CD4-positive, alpha-beta T cell treated with Interleukin-6 for 4 hours (primary cell): ENCODE results near the gene BEND5.

Experiments used
- DNase-seq: peaks from one replicate; pipeline ENCODE4 v3.0.0-alpha.2; 2020; ENCODE audit warnings: mixed read lengths

Gene BEND5

GRCh38 chr1:48776393-48777218 is at the start of gene BEND5:
Gene BEND5, minus strand, starts transcription at chr1:48776891. Its CDS starts 60 bp downstream, at chr1:48776831.
- DNase-seq: peak; percentile 75

DNA sequence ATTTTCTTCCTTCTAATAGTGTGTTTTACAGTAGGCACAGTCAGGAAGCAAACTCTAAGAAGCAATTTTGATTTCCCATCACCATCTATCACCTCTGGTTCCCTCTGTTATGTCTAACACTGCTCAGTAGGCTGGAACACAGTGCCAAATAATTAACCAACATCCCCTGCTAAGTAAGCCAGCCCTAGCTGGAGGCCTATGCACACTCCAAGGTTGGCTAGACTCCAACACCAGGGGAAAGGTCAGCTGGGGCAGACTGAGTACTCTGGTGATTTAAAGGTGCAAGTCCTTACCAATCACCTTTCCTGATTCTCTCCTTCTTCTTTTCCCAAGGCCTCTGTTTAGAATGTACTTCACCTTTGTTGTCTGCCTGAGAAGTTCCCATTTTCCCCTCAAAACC is 46.5 kb upstream of the BEND5 start:
- DNase-seq: no peak

DNA sequence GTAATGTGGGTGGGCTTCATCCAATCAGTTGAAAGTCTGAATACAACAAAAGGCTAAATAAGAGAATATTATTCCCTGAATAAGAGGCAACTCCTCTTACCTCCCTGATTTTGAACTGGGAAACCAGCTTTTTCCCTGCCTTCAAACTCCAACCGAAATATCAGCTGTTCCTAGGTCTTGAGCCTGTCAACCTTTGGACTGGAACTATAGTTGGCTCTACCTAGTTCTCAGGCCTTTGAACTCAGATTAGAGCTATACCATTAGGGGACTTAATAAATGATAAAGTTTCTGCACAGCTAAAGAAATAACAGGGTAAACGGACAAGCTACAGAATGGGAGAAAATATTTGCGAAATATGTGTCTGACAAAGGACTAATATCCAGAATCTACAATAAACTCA is 43.8 kb upstream of the BEND5 start:
- no peak for DNase-seq

DNA sequence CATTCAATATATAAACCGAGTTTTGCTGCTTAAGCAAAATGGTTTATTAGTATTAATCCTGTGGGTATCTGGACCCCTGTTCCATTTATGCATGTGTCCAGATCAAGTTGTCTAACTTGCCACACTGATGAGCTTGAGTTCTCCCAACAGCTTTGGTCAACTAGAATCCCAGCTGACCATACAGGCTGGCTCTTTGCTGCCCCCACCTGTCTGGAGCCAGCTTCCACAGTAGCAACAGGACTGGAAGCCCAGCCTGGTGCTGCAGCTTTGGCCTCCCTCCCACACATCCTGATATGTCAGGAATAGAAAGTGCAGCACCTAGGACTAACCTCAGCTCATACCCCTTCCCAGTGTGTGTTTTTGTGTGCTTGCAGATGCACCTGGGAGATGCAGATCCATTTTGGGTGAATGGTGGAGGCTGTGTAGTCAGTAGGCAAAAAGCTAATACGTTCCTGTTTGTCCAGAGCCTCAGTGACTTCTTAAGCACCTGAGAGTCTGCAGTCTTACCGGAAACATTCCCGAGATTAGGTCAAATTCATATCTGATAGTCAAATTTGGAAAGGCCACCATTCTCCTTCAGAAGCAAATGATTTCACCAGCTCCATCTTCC is 40.9 kb upstream of the BEND5 start:
- DNase-seq: peak; percentile 5

- DNase-seq: no peak
These were observed 34.0 kb upstream of the BEND5 start for GRCh38 chr1:48810740-48811139.

DNA sequence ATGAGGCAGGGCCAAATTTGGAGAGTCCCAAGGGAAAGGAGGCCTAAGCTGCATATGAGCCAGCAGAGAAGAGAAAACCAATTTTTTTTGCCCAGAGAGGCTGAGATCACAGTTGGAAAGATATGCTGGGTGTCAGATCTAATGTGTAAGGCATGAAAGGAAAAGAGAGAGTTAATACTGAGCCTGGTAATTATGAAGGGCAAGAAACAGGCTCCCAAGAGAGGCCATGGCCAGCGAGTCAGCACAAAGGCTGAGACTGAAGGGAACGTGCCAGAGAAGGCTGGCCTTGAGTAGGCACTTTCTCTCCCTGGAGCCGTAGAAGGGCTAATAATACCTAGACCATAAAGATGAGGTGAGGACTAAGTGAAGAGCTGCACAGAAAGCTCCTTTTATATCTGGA is 31.8 kb upstream of the BEND5 start:
- no peak for DNase-seq

DNA sequence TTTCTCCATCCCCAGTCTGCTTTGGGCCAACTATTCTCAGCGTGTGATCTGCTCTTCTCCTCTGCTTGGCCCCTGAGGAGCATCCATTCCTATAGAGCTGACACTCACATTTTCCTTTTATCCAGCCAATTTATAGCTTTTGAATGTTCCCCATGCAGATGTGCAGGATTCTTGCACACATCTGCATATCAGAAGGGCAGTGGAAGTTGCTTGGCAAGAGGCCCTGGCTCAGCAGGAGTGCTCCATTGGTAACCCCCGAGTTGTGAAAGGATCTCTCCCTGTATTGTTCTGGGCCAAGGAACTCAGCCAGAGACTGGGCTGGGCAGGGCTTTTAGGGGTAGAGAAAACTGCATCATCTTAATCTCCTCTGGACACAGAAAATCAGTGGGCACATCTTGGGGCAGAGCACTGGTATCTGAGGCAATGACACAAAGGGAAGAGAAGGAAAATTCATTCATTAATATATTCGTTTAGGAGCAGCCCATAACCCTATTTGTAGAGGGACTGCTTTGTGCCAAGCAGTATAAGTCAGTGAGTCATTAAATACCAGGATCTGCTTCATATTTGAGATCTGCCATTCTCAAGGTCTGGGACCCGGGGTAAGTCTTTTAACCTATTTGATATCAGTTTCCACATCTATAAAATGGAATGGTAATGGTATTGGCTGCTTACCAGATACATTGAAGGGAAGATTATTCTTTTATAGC is 31.0 kb upstream of the BEND5 start:
- no peak for DNase-seq

DNA sequence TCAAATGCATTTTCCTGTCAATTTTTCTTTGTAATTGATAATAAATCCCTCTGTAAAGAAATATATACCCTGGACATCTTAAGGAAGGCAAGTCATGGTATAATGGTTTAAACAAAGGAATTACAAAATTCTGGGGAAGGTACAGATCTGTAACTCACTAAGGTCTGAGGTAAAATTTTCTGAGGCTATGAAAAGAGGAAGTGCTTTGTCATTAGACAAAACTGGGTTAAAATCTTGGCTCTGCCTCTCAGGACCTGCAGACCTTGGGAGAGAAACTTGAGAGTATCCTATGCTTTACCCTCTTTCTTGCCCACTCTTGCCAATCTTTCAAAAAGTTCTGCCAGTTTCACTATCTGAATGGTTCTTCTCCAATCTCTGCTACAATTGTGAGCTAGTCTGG is 26.8 kb upstream of the BEND5 start:
- DNase-seq: no peak

DNA sequence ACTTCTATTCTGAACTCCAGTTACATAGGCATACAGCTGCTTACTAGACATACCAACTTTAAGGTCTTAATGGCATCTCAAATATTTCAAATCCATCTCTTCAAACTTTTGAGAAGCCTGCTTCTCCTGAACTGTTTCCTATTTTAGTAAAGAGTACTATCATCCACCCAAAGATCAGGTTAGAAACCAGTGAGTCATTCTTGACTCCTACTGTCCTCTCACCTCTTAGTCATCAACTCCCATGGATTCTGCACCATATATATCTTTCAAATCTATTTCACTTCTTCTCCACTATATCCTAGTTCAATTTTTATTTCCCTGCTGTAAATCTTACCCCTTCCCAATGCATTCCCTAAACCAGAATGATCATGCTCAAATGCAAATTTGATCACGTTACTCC is 18.1 kb upstream of the BEND5 start:
- no peak for DNase-seq

- no peak for DNase-seq
These were observed 17.2 kb upstream of the BEND5 start for GRCh38 chr1:48793863-48794262.

GRCh38 chr1:48792961-48793360 is 16.3 kb upstream of the BEND5 start:
- no peak for DNase-seq

DNA sequence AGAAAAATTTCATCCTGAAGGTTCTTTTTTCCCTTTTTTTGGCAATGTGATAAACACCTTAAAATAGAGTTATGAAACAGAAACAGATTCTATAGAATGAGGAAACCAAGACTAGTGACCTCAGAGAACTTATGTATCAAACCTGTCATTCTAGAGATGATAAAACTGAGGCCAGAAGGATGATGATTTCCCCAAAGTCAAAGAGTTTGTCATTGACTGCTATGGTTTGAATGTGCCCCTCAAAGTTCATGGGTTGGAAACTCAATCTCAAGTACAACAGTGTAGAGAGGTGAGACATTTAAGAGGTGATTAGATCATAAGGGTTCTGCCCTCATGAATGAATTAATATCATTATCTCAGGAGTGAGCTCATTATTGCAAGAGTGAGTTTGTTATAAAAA is 13.7 kb upstream of the BEND5 start:
- no peak for DNase-seq

GRCh38 chr1:48789903-48790302 is 13.2 kb upstream of the BEND5 start:
- DNase-seq: no peak

GRCh38 chr1:48785869-48786268 is 9.2 kb upstream of the BEND5 start:
- no peak for DNase-seq

- no peak for DNase-seq
These were observed 7.6 kb upstream of the BEND5 start for GRCh38 chr1:48784301-48784700.

GRCh38 chr1:48777219-48777895 is 666 bp upstream of the BEND5 start:
- no peak for DNase-seq

DNA sequence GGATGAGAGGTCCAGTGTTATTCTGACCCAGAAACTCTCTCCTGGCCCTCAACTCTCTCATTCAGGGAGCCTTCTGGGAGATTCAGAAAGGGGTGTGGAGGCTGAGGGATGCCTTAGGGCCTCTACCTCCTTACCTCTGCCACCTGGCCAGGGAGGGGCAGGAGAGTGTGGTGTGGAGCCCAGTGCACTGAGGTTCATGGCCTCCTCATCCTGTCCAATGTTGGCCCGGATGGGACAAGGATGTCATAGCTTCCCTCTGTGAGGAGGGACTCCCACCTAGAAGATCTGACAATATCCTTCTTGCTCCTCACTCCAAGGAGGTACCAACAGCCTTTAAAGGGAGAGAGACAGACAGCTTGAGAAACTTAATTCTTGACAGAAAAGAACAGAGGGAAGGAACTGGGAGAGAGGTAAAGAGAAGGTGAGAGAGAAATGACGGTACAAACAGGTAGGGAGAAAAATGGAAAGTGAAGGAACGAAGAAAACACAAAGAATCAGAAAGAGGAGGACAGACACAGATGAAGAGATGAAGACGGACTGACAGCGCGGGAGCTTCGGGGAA is 779 bp downstream of the BEND5 start:
- DNase-seq: no peak

DNA sequence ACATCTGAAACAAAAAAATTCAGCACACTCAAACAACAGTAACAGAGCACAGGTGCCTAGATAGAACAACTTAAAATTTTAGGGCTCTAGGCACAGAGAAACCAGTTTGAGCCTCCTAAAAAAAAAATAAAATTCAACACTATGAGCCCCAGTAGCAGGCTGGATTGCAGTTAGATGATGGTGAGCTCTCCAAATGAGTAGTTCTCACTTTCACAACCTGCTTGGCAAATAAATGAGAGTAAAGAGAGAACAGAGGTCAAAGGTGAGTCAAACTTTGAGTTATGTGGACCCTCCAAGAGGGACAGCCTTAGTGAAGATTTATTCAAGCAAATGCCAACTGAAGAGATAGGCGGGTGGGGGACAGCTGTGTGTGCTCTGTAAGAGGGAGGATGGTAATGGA is 3.6 kb downstream of the BEND5 start:
- no peak for DNase-seq

DNA sequence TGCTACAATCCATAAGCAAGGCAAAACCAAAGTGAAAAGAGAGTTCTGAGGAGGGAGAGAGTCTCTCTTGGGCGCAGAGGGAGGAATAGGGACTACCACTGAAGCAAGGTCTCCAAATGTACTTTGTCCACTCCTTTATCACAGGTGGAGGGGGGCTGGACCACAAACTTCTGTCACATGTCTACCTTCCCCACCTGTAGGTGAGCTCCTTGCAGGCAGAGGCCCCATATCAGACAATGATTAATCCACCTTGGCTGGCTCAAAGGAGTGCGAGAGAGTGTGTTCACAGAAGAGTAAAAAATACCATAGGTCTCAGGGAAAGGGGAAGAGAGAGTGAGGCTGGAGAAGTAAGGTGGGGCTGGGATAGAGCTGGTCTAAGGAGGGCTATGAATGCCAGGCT is 4.5 kb downstream of the BEND5 start:
- DNase-seq: no peak

- no peak for DNase-seq
These were observed 5.1 kb downstream of the BEND5 start for GRCh38 chr1:48771561-48771960.

DNA sequence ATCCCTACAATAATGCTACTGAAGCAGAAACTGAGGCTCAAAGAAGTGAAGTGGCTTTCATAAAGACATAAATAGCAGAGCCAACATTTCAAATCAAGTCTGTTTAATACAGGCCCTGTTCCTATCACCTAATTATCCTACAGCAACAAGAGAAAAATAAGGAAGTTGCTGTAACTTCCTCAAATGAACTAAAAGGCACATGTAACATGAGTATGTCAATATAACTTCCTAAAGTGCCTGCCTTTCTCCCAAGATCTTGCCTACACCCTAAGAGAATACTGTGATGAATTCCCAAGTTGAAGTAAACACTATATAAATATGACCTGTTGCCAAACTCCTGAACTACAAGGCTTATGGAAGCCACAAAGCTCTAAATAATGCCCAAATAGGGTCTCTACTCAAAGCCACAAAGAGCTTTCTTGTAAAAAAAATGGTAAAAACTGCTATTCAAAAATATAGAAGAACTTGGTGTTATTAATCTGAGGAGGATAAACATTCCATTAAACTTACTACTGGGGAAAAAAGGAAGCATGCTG is 8.6 kb downstream of the BEND5 start:
- DNase-seq: no peak

DNA sequence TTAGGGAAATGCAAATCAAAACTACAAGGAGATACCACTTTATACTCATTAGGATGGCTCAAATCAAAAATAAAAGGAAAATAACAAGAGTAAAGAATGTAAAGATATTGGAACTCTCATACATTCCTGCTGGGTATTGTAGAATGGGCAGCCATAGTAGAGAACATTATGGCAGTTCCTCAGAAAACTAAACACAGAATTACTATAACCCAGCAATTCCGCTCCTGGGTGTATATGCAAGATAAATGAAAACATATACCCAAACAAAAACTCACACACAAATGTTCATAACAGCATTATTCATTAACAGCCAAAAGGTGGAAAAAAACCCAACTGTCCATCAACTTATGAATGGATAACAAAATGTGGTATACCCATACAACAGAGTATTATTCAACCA is 11.4 kb downstream of the BEND5 start:
- DNase-seq: no peak

DNA sequence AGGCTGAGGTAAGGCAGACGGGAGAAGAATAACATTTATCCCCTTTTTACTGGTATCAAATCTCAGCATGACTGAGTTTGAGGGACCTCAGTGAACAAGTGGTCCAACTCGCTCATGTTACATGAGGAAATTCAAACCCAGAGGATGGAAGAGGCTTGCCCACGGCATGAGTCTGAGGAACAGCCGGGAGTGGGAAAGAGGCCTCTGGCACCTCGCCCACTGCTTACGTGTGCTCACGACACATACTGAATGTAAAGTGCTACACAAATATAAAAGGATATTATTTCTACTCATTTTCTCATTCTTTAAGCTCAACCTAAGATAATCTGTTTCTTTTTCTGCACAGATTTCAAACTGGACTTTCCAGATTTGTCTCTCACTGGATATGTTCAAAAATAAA is 14.7 kb downstream of the BEND5 start:
- DNase-seq: no peak
